ENCODE results near the gene PLCB1.

- no peak for TF ChIP-seq CTCF (IDR thresholded peaks at IDR 0.05; ENCODE audit: poor library complexity)
- no peak for TF ChIP-seq EZH2 (IDR thresholded peaks at IDR 0.05; ENCODE audit: borderline replicate concordance)
These were observed 802.3 kb downstream of the PLCB1 start for GRCh38 chr20:8934362-8934761.

Data from hepatocyte (in vitro differentiated cells).